ENCODE data around the gene ABCC4.

The ABCC4 gene

GRCh38 chr13:95075506-95075905, 225.7 kb downstream of the ABCC4 start:
- in situ Hi-C loops (cut with MboI; ENCODE audit: low sequenced_read_pairs) = no loop called here

DNA sequence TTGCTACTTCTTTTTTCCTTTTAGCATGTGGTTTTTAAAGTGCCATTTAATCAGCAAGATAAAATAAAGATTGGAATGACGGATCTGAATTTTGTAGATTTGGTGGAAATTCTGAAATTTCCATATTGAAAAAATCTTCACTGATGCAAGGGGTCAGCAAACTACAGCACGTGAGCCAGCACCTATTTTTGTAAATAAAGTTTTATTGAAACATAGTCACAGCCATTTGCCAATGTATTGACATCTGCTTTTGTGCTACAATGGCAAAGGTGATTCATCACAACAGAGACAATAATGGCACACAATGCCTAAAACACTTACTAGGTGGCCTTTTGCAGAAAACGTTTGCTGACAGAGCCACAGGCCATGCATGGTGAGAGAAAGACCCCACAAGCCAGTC, 226.4 kb downstream of the ABCC4 start:
- in situ Hi-C loops (cut with MboI; ENCODE audit: low sequenced_read_pairs) = no loop called here

- in situ Hi-C loops (cut with MboI; ENCODE audit: low sequenced_read_pairs) = no loop called here
Measured at GRCh38 chr13:95073747-95074311, 227.4 kb downstream of the ABCC4 start.

DNA sequence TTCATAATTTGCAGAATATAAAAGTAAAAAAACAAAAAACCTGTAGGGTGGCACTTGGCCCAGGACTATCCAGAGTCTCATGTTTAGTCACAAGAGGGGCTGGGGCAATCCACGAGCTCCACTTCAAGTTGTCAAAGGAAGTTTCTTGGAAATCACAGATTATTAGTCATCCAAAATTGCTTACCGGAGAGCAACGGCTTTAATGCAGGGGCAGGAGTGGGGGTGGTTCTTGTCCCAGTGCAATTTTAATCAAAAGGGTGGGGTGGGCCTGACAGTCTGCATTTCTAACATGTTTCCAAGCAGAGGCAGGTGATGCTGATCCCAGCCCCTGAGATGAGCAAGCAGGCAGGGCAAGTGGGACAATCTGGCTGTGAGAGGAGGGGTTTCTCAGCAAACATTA, 233.9 kb downstream of the ABCC4 start:
- in situ Hi-C loops (cut with MboI; ENCODE audit: low sequenced_read_pairs) = no loop called here

DNA sequence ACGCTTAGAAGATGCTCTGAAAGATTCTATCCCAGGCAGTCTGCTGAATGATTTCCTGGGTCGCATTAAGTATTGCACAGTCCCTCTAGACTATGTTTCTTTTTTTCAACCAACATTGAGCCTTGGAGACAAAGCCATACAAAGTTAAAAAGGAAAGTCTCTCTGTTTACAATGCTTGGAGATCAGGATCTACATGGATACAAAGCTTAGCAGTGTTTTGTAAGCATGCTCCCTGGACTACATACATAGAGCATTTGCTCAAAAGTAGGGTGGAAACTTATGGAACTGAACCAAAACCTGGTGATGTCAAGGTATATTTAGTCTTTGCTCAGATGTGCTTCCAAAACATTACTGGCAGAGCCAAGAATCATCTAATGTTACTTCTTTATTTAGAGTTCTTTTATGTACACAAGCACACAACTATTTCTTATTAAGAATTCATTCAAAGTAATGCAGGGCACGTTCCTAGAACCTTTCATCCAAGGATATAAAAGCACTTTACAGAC, 241.2 kb downstream of the ABCC4 start:
- in situ Hi-C loops (cut with MboI; ENCODE audit: low sequenced_read_pairs) = no loop called here

DNA sequence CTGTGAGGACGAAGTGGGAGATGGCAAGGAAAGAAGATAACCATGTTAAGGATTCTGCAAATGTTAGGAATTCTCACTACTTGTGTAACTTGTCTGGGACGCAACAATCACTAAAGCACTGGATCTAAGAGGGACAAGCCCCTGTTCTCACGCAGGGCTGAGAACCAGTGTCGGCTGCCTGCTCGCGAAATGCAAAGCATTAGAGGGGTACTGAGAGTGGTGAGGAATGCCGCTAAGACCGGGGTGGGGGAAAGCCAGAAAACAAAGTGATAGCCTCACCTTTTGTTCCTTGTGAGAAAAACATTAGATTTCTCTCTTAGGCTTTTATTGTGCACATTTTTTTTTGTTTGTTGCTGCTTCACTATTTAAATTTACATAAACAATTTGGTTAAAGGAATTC, 241.9 kb downstream of the ABCC4 start:
- in situ Hi-C loops (cut with MboI; ENCODE audit: low sequenced_read_pairs) = no loop called here

- in situ Hi-C loops (cut with MboI; ENCODE audit: low sequenced_read_pairs) = no loop called here
Measured at GRCh38 chr13:95058680-95059079, 242.6 kb downstream of the ABCC4 start.

DNA sequence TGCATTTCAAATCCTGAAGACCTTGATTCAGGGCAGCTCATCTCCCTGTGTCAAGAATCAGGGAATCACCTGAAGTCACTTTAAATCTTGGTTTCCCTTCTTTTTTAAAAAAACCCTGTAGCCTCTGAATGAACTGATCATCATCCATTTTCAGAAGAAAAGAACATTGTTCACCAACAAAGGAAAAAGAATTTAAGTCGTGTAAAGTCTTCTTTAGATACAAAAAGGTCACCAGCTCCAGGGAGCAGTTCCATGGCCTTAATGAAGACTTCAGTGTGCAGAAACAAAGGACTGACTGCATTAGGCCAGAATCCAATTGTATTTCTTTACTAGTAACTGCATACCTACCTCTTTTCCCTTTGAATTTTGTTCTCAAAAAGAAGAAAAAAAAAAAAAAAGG, 245.0 kb downstream of the ABCC4 start:
- in situ Hi-C loops (cut with MboI; ENCODE audit: low sequenced_read_pairs) = no loop called here

DNA sequence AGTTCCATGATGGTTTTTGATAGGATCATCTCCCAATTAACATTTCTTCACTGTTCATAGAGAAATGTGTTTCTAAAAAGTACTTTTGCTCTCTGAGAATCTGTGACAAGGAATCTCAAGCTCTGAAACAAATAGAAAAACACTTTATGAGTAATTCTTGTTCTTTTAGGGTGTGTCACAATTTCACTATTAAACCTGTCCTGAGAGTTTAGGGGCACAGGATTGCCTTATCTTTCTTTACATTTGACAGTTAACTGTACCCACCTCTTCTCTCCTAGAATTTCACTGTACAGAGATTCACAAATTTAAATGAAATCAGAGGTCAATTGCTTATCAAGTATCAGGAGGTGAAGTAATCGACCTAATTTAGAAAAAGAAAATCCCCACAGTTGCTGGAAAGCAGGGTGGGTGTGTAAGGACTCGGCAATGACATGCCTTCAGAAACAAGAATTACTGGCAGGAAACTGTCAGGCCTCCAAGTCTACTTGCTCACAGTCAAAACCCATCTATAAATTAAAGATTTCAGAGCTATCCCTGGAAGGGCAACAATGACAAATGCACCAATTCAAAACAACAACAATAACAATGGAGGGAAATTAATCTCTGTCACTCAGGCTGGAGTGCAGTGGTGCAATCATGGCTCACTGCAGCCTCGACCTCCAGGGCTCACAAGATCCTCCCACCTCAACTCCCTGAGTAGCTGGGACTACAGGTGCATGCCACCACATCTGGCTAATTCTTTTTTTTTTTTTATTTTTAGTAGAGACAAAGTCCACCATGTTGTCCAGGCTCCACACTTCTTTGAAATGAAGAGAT, 250.2 kb downstream of the ABCC4 start:
- in situ Hi-C loops (cut with MboI; ENCODE audit: low sequenced_read_pairs) = no loop called here

- in situ Hi-C loops (cut with MboI; ENCODE audit: low sequenced_read_pairs) = no loop called here
Measured at GRCh38 chr13:95049772-95050171, 251.5 kb downstream of the ABCC4 start.

- in situ Hi-C loops (cut with MboI; ENCODE audit: low sequenced_read_pairs) = no loop called here
Measured at GRCh38 chr13:95044452-95045205, 256.6 kb downstream of the ABCC4 start.

DNA sequence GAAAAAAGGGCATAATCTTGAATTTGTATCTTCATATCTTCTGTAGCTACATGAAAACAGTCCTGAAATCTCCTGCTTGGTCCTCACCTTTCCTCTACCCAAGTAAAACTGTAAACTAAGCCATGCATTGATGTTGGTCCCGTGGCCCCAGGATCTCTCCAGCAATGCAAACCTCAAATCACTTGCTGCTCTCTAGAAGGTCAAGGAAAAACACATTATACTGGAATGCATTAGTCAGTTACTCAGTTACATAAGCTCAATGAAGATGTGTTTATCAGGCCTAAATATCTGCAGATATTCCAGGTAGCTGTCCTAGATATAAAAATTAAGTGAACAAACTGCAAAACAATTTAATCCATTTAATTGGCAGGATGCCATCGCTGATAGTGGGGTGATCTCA, 261.8 kb downstream of the ABCC4 start:
- in situ Hi-C loops (cut with MboI; ENCODE audit: low sequenced_read_pairs) = no loop called here

GRCh38 chr13:95038949-95039348, 262.3 kb downstream of the ABCC4 start:
- in situ Hi-C loops (cut with MboI; ENCODE audit: low sequenced_read_pairs) = no loop called here

- in situ Hi-C loops (cut with MboI; ENCODE audit: low sequenced_read_pairs) = no loop called here
Measured at GRCh38 chr13:95035311-95036109, 265.7 kb downstream of the ABCC4 start.

DNA sequence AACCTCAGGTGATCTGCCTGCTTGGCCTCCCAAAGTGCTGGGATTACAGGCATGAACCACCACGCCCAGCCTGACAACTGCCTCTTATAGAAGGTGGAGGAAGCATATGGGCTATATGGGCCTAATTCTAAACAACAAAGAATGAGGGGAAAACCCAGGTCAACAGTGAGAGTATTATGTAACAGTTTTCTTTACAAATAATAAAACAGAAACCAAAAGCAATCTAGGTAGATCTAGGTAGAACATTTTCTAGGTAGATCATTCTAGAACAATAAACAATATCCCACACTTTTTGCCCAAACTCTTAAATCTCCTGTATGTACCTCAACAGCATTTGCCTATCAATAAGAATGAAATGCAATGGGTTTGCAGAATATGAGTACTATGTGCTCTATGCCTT, 267.4 kb downstream of the ABCC4 start:
- in situ Hi-C loops (cut with MboI; ENCODE audit: low sequenced_read_pairs) = no loop called here

- in situ Hi-C loops (cut with MboI; ENCODE audit: low sequenced_read_pairs) = no loop called here
Measured at GRCh38 chr13:95032121-95032520, 269.1 kb downstream of the ABCC4 start.

DNA sequence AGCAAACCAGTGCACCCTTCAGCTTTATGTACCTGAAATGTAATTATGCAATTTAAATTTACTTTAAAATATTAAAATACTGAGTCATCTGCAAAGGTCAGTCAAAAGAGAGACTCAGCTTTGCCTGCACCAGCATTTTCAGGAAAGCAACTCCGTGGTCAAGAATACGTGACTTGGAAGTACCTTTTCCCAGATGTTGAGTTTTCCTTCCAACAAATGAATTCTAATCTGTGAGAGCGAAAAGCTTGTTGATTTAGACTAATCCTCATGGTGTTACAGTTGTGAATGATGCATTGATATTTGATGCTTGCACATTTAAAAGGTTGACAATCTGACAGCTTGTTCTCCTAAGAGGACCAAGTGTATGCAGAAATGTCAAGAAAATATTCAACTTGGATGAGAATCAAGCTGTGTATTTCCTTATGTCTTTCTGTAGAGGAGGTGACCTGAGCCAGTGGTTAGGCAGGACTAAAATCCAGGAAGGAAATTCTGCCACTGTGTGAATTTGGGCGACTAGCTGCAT, 270.4 kb downstream of the ABCC4 start:
- in situ Hi-C loops (cut with MboI; ENCODE audit: low sequenced_read_pairs) = no loop called here

DNA sequence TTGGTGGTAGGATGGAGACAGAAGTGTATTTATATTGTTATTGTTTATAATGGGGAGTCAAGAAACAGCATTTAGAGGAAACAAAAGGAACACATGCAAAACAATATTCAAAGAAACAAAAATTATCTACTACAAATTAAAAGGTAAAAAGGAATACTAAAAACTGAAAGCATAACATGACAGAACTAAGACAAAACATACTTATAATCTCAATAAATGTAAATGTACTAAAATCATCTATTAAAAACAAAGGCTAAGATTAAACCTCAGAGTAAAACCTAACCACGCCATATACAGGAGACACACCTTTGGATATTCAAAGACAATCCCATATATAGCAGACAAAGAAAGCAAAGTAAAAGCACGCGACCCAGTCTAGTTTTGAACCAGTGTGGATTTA, 273.6 kb downstream of the ABCC4 start:
- in situ Hi-C loops (cut with MboI; ENCODE audit: low sequenced_read_pairs) = no loop called here

DNA sequence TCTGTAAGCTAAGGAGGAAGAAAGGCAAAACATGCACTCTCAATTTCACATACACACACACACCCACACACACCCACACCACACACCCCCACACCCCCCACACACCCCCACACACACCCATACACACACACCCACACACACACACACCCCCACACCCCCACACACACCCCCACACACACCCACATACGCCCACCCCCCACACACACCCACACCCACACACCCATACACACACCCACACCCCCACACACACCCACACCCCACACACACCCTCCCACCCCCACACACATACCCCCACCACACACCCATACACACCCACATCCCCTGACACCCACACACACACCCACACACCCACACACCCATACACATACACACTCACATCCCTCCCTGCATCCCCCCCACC, 276.1 kb downstream of the ABCC4 start:
- in situ Hi-C loops (cut with MboI; ENCODE audit: low sequenced_read_pairs) = no loop called here

DNA sequence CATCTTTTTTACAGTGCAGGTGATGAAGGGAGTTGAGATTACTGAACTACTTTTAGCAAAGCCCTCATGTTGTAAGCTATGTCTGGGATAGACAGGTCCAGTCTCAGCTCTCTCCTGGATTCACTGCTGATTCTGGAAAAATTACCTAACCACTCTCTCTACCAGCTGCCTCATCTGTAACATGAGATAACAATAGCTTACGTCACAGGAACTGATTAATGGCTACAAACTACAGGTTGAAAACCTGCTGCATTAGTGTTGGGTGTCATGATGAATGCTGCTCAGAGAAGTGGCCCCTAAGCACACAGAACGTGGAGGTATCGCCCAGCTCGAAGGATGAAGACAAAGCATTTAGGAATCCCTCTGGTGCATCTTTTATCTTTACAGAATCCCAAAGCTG, 277.8 kb downstream of the ABCC4 start:
- in situ Hi-C loops (cut with MboI; ENCODE audit: low sequenced_read_pairs) = no loop called here

All from HL-60/S4 treated with retinoic acid at 250 ng/mL for 4 days and 3 days (cell line).